Endometrial microvascular endothelial cells (primary cell): Measurements from ENCODE around the gene NEDD4L. TPM values are rescaled to one million over a fixed set of nuclear protein-coding genes. Genes with fewer than 3 reads are reported as not detected.

ENCODE experiments used
- in situ Hi-C: cut with HindIII; loops from 2 replicates; pipeline ENCODE4 v1.10.0; 2017; ENCODE audit warnings: low sequenced_read_pairs, low pct_unique_long_range_greater_than_20kb; ENCODE audit errors: inconsistent ontology term
- total RNA-seq: library from RNA; depleted of rRNA; stranded (reverse); fragments of >200 nt; gene quantifications from one replicate; pipeline ENCODE4 v1.2.3, GENCODE V29; 2015; ENCODE audit errors: inconsistent ontology term

The NEDD4L gene
- total RNA-seq, 1 donor from 2014 or later, result 59.9 TPM

DNA sequence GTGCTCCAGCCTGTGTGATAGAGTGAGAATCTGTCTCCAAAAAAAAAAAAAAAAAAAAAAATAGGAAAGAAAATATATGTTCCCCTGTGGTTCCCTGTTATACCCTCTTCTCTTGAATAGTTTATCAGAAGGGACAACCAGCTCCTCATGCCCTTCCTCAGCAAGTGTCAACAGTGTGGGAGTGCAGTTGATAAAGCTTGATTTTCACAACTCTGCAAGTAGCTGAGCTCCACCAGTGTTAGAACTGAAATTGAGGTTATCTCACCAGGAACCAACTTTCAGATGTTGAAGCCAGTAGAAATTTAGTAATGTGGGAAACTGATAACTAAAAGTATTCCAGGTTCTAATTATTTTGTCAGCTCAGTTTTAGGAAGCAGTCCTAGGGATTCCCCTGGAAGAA is 25.1 kb downstream of the NEDD4L start:
- in situ Hi-C loops, result no loop called here

DNA sequence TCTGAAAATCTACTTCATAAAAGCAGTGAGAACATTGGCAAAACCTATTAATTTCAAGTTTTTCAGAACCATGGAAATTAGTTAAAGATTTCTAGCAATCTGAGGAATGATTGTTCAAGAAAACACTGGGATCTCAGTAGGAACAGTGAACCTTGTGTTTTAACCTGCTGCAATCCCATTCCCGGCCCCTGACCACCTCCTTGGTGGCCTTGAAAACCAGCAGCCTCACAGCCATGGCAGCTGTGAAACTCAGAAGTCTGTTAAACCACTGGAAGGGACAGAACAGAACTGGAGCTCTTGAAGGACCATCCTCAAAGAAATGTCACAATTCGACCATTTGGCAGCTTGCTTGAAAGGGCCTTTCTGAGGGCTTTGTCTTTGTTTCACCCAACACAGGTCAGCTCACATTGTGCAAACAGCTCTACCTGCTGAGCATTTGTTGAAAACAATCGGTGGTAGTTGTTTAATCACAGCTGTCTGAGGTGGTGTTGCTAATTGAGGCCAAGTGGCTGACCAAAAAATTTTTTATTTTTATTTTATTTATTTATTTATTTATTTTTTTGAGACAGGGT is 25.8 kb downstream of the NEDD4L start:
- in situ Hi-C loops, result no loop called here

DNA sequence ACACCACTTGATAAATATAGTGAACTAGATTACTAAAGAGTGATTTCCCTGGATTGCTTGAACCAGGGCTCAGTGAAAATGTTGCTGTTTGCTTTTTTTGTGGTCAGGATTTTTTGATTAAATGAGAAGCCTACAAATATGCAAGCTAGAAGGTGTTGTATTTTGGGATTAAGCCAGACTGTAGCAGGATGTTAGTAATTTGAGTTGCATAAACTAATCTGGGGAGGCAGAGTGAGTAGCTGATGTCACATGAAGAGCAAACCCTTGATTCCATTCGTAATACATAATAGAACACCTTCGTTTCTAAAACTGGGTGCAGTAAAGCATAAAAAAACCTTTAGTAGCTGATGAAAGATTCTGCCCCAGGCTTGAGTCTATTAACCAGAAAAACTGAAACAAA is 32.0 kb downstream of the NEDD4L start:
- in situ Hi-C loops, result no loop called here

GRCh38 chr18:58077329-58077728 is 33.3 kb downstream of the NEDD4L start:
- in situ Hi-C loops, result no loop called here

GRCh38 chr18:58078889-58079573 is 35.0 kb downstream of the NEDD4L start:
- in situ Hi-C loops, result no loop called here

- in situ Hi-C loops, result no loop called here
Measured at GRCh38 chr18:58080451-58080850, 36.4 kb downstream of the NEDD4L start.

DNA sequence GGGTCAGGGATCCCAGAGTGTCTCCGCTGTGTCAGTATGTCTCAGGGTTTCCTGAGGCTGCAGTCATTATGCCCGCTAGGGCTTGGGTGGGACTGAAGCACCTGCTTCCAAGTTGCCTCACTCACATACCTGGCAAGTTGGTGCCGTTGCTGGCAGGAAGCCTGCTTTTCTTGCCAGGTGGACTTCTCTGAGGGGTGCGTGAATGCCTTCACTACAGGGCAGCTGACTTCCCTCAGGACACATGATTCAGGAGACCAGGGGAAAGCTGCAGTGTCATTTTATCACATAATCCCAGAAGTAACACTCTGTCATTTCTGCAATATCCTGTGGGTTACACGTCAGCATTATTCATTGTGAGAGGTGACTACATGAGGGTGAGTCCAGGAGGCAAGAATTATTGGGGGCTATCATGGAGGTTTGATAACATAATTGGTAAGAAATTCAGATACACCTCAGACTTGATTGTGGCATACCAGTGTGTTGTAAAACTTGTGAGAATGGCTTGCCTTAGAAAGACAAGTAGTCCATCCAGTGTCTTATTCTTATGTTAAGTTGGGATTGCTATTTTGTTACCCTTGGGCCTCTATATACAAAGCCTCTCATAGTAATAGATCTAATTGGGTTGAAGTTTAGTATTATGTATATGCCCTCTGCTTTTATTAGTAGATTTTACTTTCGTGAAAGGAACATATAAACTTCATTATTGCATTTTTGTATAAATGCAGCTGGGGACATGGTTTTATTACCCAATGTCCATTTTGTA is 44.1 kb downstream of the NEDD4L start:
- in situ Hi-C loops, result no loop called here

GRCh38 chr18:58088691-58089065 is 44.7 kb downstream of the NEDD4L start:
- in situ Hi-C loops, result no loop called here

DNA sequence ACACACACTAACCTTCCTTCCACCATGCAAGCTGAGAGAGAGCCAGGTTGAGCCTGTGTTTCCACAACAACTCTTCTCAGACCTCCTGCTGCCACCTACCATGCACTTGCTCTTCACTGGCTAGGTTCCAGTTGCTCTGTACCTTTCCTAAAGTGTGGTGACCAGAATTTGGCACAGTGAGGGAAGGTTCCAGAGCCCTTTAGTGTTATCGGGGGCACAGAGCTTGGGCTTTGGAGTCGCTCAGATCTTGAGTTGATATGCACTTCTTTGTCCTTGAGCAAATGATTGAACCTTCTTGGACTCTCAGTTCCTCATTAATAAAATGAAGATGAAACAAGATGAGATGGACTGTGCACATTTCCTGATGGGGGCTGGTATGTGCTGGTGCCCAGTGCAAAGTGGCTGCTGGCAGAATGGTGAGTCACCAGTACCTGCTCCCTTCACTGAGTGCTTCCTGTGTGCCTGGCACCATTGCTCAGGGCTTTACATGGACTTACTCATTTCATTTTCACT is 47.1 kb downstream of the NEDD4L start:
- in situ Hi-C loops, result no loop called here

GRCh38 chr18:58093311-58093803 is 49.3 kb downstream of the NEDD4L start:
- in situ Hi-C loops, result no loop called here

GRCh38 chr18:58095222-58095621 is 51.2 kb downstream of the NEDD4L start:
- in situ Hi-C loops, result no loop called here

DNA sequence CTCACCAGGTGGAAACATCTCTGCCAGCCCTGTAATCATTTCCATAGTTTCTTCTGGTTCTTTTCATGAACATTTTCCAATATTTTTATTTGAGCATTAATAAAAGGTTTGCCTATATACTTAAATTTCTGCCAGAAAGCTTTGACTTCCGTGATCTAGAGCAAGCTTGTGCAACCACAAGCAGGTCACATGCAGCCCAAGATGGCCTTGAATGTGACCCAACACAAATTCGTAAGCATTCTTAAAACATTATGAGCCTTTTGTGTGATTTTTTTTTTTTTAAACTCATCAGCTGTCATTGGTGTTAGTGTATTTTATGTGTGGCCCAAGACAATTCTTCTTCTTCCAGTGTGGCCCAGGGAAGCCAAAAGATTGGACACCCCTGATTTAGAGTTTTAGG is 51.6 kb downstream of the NEDD4L start:
- in situ Hi-C loops, result no loop called here

- in situ Hi-C loops, result no loop called here
Measured at GRCh38 chr18:58096658-58097057, 52.6 kb downstream of the NEDD4L start.

DNA sequence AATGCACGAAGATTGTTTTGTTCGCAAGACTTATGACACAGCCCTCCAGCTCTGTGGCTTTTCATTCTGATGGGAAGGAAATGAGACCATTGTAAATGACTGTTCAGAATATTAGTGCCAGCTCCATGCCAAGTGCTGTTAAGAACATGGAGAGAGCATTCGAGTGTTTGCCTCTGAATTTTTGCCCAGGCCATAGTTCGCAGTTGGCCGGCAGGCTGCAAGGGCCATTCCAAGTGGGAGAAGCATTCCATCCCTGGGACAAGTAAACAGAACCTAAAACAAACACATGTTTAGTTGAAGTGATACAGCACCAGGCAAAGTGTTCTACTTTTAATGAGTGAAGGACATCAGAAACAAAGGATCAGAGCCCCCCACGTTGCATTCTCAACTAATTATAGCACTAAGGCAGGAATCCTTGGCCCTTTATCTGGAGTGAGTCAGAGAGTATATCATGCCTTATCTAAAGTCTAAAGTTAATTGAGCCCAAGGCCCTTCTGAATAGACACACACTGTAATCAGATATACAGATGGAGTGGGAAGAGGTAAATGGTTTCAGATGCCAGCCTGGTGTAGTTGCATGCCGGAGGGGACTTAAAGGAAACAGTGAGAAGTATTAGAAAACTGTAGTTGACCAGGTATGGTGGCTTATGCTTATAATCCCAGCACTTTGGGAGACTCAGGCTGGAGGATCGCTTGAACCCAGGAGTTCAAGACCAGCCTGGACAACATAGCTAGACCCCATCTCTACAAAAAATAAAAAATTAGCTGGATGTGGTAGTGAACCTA is 53.3 kb downstream of the NEDD4L start:
- in situ Hi-C loops, result no loop called here

DNA sequence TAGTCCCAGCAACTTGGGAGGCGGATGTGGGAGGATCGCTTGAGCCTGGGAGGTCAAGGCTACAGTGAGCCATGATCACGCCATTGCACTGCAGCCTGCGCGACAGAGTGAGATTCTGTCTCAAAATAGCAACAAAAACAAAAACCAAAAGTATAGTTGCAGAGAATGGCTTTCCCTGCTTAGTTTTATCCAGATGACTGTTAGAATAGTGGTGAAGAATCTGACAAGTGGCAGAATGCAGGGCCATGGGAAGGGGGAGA is 53.8 kb downstream of the NEDD4L start:
- in situ Hi-C loops, result no loop called here

DNA sequence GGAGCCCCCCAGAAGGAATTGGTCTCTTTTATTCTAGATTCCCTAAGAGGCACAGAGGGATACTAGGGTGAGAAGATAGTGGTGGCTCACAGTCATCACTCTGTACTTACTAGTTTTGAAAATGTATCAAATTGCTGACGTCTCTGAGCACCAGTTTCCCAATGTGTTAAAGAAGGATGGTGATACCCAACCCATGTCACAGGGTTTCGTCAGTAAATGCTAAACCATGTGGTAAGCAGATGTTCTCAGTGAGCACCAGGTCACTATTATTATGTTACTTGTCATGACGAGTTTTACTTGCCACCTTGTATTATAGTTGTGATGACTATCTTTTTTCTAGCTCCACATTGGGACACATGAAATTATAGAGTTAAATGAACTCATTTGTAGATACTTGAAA is 54.7 kb downstream of the NEDD4L start:
- in situ Hi-C loops, result no loop called here

DNA sequence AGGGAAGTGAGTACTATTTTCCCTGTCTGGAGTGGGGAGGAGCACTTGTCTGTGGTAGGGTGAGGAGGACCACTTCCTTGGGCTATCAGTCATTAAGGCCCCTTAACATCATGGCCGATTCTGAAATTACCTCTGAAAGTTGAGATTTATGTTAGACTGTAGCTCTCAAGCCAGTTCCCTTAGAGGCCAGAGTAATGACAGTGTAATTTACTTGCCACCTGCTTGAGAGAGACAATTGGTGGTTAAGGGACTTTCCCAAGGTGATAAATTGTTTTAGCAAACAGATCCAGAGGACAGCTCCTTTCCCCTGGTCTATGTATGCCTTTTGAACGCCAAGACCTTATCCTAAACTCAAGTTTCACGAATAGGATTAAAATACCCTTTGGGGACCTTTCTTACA is 56.1 kb downstream of the NEDD4L start:
- in situ Hi-C loops, result no loop called here

DNA sequence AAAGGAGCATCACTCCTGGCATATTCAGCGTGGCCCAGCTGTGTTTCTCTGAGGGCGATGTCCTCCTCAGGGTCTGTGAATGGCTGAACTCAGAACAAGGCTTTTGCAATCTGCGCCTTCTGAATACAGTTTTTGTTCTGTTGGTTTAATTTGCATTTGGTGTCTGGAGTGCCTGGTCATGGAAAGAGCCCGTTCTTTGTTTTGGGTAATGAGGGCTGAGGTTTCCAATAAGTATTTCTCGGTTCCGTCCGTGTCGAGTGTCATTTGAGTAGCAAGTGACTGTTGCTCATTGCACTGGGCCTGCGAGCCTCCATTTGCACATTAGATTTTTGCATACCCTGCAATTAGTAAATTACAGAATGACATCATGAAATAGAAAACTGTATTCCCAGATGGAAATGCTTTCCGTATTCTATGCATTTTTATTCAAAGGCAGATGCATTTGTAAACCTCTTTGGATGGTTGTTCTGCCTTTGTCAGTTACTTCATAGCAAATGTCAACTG is 57.3 kb downstream of the NEDD4L start:
- in situ Hi-C loops, result no loop called here

- in situ Hi-C loops, result no loop called here
Measured at GRCh38 chr18:58102018-58102417, 58.0 kb downstream of the NEDD4L start.
